GM12878 (cell line): ENCODE measurements around the gene CBFA2T3. TPM values are rescaled to one million over a fixed set of nuclear protein-coding genes. Genes with fewer than 3 reads are reported as not detected.

ENCODE experiments used
- ATAC-seq: fragments of 200-7000 bp; cut with Tn5 transposase; 3 replicates; pipeline ENCODE4 v1.9.1; 2020; ENCODE audit warnings: mild to moderate bottlenecking, moderate library complexity
- BruUV-seq: library from RNA; stranded (reverse); fragments of 400-500 nt; replicated peaks from 2 replicates; lab custom pipeline; 2021; lab: Mats Ljungman, UMichigan
- CTCF ChIA-PET: fragments of 300-600 bp; sonication (Branson Sonifier 250); formaldehyde crosslinking; extraction: SDS; loops from one replicate; lab custom pipeline; 2021; ENCODE audit warnings: inconsistent platforms; lab: Yijun Ruan, JAX
- POLR2A ChIA-PET: fragments of 350-600 bp; formaldehyde crosslinking; extraction: SDS; loops from one replicate; lab custom pipeline; 2021; ENCODE audit warnings: inconsistent platforms; lab: Charles Lee
- RAD21 ChIA-PET: fragments of 300-600 bp; sonication (Branson Sonifier 250); formaldehyde crosslinking; loops from one replicate; lab custom pipeline; 2023; ENCODE audit warnings: antibody characterized with exemption; ENCODE audit not compliant: unreplicated experiment; lab: Charles Lee
- SMC1A ChIA-PET: fragments of 300-600 bp; sonication (Branson Sonifier 250); formaldehyde crosslinking; loops from one replicate; lab custom pipeline; 2023; ENCODE audit not compliant: unreplicated experiment, uncharacterized antibody; lab: Charles Lee
- DNase-seq: peaks from one replicate; pipeline ENCODE4 v3.0.0-alpha.2; 2011; ENCODE audit warnings: low read depth, low spot score
- FAIRE-seq: peaks from 3 replicates; lab custom pipeline; 2011; peaks lifted over from hg19 to GRCh38; lab: Jason Lieb, UNC
- H2AFZ ChIP-seq: 2 replicates; pipeline ENCODE4 v1.6.0; 2011; ENCODE audit warnings: low read depth, low read length, control low read depth; ENCODE audit not compliant: control insufficient read depth
- H3K27ac ChIP-seq: 2 replicates; pipeline ENCODE4 v1.5.1; 2011; ENCODE audit warnings: control low read depth; ENCODE audit not compliant: control insufficient read depth, insufficient read depth
- H3K27me3 ChIP-seq, 2 experiments: replicated peaks in 1 of 2; 2 replicates each; pipeline versions ENCODE4 v1.6.0 to v1.6.1; 2011; ENCODE audit warnings: low read length in 1 of 2; ENCODE audit not compliant: control insufficient read depth in 2 of 2, insufficient read depth in 2 of 2
- H3K36me3 ChIP-seq, 2 experiments: 2 replicates each; pipeline ENCODE4 v1.5.1; 2011; ENCODE audit warnings: low read length in 1 of 2; ENCODE audit not compliant: control insufficient read depth in 2 of 2, insufficient read depth in 2 of 2
- H3K4me1 ChIP-seq: 2 replicates; pipeline ENCODE4 v1.6.1; 2011; ENCODE audit warnings: mild to moderate bottlenecking, low read length, moderate library complexity, mixed read lengths; ENCODE audit not compliant: control insufficient read depth, insufficient read depth
- H3K4me2 ChIP-seq: 2 replicates; pipeline ENCODE4 v1.6.0; 2011; ENCODE audit warnings: control low read depth; ENCODE audit not compliant: control insufficient read depth, insufficient read depth
- H3K4me3 ChIP-seq: fragments of 200-600 bp; sonication (generic); 2 replicates; pipeline ENCODE4 v1.5.1; 2016
- H3K79me2 ChIP-seq: 2 replicates; pipeline ENCODE4 v1.6.0; 2011; ENCODE audit warnings: low read length; ENCODE audit not compliant: control insufficient read depth, insufficient read depth
- H3K9ac ChIP-seq: 2 replicates; pipeline ENCODE4 v1.8.0; 2011; ENCODE audit warnings: low read length, control low read depth, mixed read lengths; ENCODE audit not compliant: control insufficient read depth, insufficient read depth
- H3K9me3 ChIP-seq: replicated peaks from 3 replicates; pipeline ENCODE4 v1.5.1; 2011; ENCODE audit warnings: mild to moderate bottlenecking, low read length; ENCODE audit not compliant: control insufficient read depth, insufficient read depth
- H4K20me1 ChIP-seq: 2 replicates; pipeline ENCODE4 v1.6.0; 2011; ENCODE audit not compliant: control insufficient read depth, insufficient read depth
- BHLHE40 ChIP-seq, 2 experiments: fragments of 450-650 bp in 1 of 2; IDR thresholded peaks; 2 replicates each; pipeline ENCODE4 v1.6.1; 2011 to 2017; ENCODE audit warnings: low read depth in 2 of 2, borderline replicate concordance in 1 of 2, improper control_type of control experiment in 1 of 2, low read length in 1 of 2, mild to moderate bottlenecking in 1 of 2
- CBFB ChIP-seq: IDR thresholded peaks from 2 replicates; pipeline ENCODE4 v1.6.1; 2016; ENCODE audit warnings: antibody characterized with exemption, low read depth
- CHD2 ChIP-seq: IDR thresholded peaks from 2 replicates; pipeline ENCODE4 v1.6.1; 2011; ENCODE audit warnings: low read depth, low read length, improper control_type of control experiment, borderline replicate concordance
- ESRRA ChIP-seq: IDR thresholded peaks from 2 replicates; pipeline ENCODE4 v1.6.1; 2012; ENCODE audit warnings: mild to moderate bottlenecking, low read length, improper control_type of control experiment
- FOXM1 ChIP-seq: IDR thresholded peaks from 2 replicates; pipeline ENCODE4 v1.6.1; 2012; ENCODE audit warnings: low read depth, mild to moderate bottlenecking, inconsistent platforms, low read length, moderate library complexity
- IRF4 ChIP-seq: IDR thresholded peaks from 2 replicates; pipeline ENCODE4 v1.6.1; 2011; ENCODE audit warnings: low read depth, low read length
- JUNB ChIP-seq: IDR thresholded peaks from 2 replicates; pipeline ENCODE4 v1.6.1; 2016; ENCODE audit warnings: antibody characterized with exemption, mild to moderate bottlenecking
- KAT2A ChIP-seq: conservative IDR thresholded peaks from 2 replicates; pipeline ENCODE4 v1.6.1; 2011; ENCODE audit warnings: low read depth, low read length; ENCODE audit not compliant: control insufficient read depth
- NR2C1 ChIP-seq: fragments of 450-650 bp; IDR thresholded peaks from 2 replicates; pipeline ENCODE4 v1.6.1; 2017; ENCODE audit warnings: antibody characterized with exemption, mild to moderate bottlenecking, moderate library complexity
- NRF1 ChIP-seq: conservative IDR thresholded peaks from 2 replicates; pipeline ENCODE4 v1.6.1; 2011; ENCODE audit warnings: mild to moderate bottlenecking, low read depth, low read length, improper control_type of control experiment
- POLR2AphosphoS5 ChIP-seq: IDR thresholded peaks from 2 replicates; pipeline ENCODE4 v1.6.1; 2011; ENCODE audit warnings: mild to moderate bottlenecking, low read length, inconsistent platforms
- PRDM15 ChIP-seq: fragments of 450-650 bp; formaldehyde crosslinking; IDR thresholded peaks from 2 replicates; pipeline ENCODE4 v1.4.0; 2020; ENCODE audit warnings: mild to moderate bottlenecking, moderate library complexity
- SMAD5 ChIP-seq: IDR thresholded peaks from 2 replicates; pipeline ENCODE4 v1.6.1; 2016; ENCODE audit warnings: antibody characterized with exemption, low read depth
- SUPT20H ChIP-seq: IDR thresholded peaks from 2 replicates; pipeline ENCODE4 v1.6.1; 2011; ENCODE audit warnings: low read depth, mild to moderate bottlenecking, low read length, moderate library complexity, borderline replicate concordance; ENCODE audit not compliant: control insufficient read depth
- SUZ12 ChIP-seq: fragments of 200-600 bp; sonication (generic); IDR thresholded peaks from one replicate; pipeline ENCODE4 v1.6.1; 2018; ENCODE audit warnings: antibody characterized with exemption, mild to moderate bottlenecking; ENCODE audit not compliant: unreplicated experiment
- TBL1XR1 ChIP-seq: IDR thresholded peaks from 2 replicates; pipeline ENCODE4 v1.6.1; 2012; ENCODE audit warnings: low read depth, low read length, improper control_type of control experiment
- ZBTB11 ChIP-seq: fragments of 450-650 bp; formaldehyde crosslinking; IDR thresholded peaks from 2 replicates; pipeline ENCODE4 v1.5.0; 2022; ENCODE audit warnings: mild to moderate bottlenecking, missing genetic modification characterization
- WGBS: methylation state at CpG from one replicate; pipeline ENCODE4 v1.1.6; 2016; ENCODE audit warnings: low lambda C conversion rate; ENCODE audit not compliant: insufficient replicate concordance, insufficient coverage; ENCODE audit errors: missing lambda C conversion rate; 5-methylcytosine and 5-hydroxymethylcytosine counted together
- in situ Hi-C: fragments of 300-500 bp; cut with MboI; formaldehyde crosslinking; loops from 9 replicates; pipeline ENCODE4 v1.14.3; 2018; ENCODE audit warnings: mixed read lengths
- intact Hi-C: fragments of 100-400 bp; cut with micrococcal nuclease; formaldehyde crosslinking; loops from one replicate; pipeline ENCODE4 v1.14.2; 2022; ENCODE audit not compliant: unreplicated experiment
- polyA plus RNA-seq, 11 experiments: library from polyadenylated mRNA; depleted of rRNA in 4 of 11; unstranded in 6 of 11; stranded (reverse) in 5 of 11; fragments of >200 nt; fragmentation: Nextera tagmentation in 4 of 11; fragmentation: Illumina TruSeq in 1 of 11; extraction: Ambion mirVana in 4 of 11; extraction: Trizol in 1 of 11; gene quantifications; 1 replicate in 1 of 11; 2 replicates in 10 of 11; pipeline versions ENCODE4 v1.2.1 to v1.2.3, GENCODE V29; 2011 to 2016; ENCODE audit warnings: inconsistent platforms in 2 of 11, missing spikeins in 2 of 11, low read depth in 1 of 11
- total RNA-seq, 4 experiments: library from RNA; depleted of rRNA in 3 of 4; stranded (reverse); fragments of >200 nt in 3 of 4; fragmentation: Illumina TruSeq in 1 of 4; extraction: Trizol in 1 of 4; gene quantifications; 2 replicates each; pipeline versions ENCODE4 v1.2.1 to v1.2.3, GENCODE V29; 2013 to 2021

CBFA2T3 gene
- total and polyA plus RNA-seq, 10 of the 15 experiments (the other 5 are each of a cell fraction or from before 2014, with no cell fraction given) = 0.69 to 42.6 (median 4.5) TPM

GRCh38 chr16:89017543-89018281 lies 40.7 kb upstream of the CBFA2T3 start:
- FAIRE-seq (no peak), ATAC-seq (no peak), DNase-seq (no peak)
- Histone ChIP-seq H3K4me3 (no peak overlapping the region), H3K27me3 (peaks cover 0 to 4% of the 10 kb centered on the region in 2 experiments; a peak in 2 of 4 replicates), H4K20me1 (no peaks in the 10 kb centered on the region), H3K27ac (no peak overlapping the region), H3K9ac (no peak overlapping the region), H3K79me2 (no peaks in the 10 kb centered on the region), H3K4me1 (peaks cover 8% of the 10 kb centered on the region), H3K36me3 (no peaks in the 10 kb centered on the region), H3K9me3 (peaks cover 2% of the 10 kb centered on the region; the same call in 1 of the 3 replicates), H2AFZ (no peak overlapping the region), H3K4me2 (no peak overlapping the region)
- in situ Hi-C loops (no loop called here), intact Hi-C loops (no loop called here)
- BruUV-seq = no TSS peak
- ChIA-PET POLR2A (interaction anchor here (1.0 to 1.9 kb wide), 2 partner anchors 14 to 34 kb away, joined by 3 to 4 read pairs; no protein-coding TSS in a partner anchor), SMC1A (no interaction called here), CTCF (interaction anchor here (1.0 kb wide), 1 partner anchor 34 kb away, joined by 3 read pairs; no protein-coding TSS in a partner anchor), RAD21 (no interaction called here)
- WGBS = 61% methylated on average over 20 of the region's 25 CpGs
- TF ChIP-seq ESRRA = no peak
- no peak for TF ChIP-seq FOXM1
- no peak for TF ChIP-seq PRDM15 (CRISPR knock-in tag)
- no peak for TF ChIP-seq JUNB
- TF ChIP-seq ZBTB11 (CRISPR knock-in tag) = no peak
- no peak for TF ChIP-seq CHD2
- TF ChIP-seq NR2C1 = no peak
- TF ChIP-seq SMAD5 = no peak
- TF ChIP-seq IRF4 = no peak
- no peak for TF ChIP-seq POLR2AphosphoS5
- no peak for TF ChIP-seq KAT2A
- TF ChIP-seq TBL1XR1 = no peak
- no peak for TF ChIP-seq CBFB
- no peak for TF ChIP-seq SUZ12
- no peak for TF ChIP-seq NRF1
- TF ChIP-seq SUPT20H = no peak
- TF ChIP-seq BHLHE40 (IDR thresholded peaks at IDR 0.05; ENCODE audit: borderline replicate concordance in 1 of 2, low read depth in 2 of 2, low read length in 1 of 2) = no peak
